HG02981 (cell line): ENCODE results near the gene CLCA4.

Experiments
- ATAC-seq: cut with Tn5 transposase; IDR thresholded peaks from one replicate; pipeline ENCODE4 v1.9.1; 2021; ENCODE audit warnings: mild to moderate bottlenecking, moderate library complexity; ENCODE audit not compliant: unreplicated experiment

Gene CLCA4

DNA sequence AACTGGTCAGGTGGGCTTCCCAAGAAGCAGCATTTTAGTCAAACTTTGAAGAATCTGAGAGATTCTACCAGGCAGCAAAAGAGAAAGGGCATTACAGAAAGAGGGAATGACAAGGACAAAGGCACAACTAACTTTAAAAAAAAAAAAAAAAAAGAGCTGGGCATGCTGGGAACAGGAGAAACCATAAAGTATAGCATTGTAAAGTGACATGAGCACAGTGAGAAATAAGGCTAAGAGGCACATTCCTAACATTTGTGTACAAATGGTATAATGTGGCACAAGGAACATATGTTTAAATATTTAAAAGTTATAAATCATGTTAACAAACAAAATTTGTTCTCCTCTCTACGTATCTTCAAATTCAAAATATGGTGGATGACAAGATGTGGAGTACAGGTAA lies 69.6 kb downstream of the CLCA4 start:
- no peak for ATAC-seq

DNA sequence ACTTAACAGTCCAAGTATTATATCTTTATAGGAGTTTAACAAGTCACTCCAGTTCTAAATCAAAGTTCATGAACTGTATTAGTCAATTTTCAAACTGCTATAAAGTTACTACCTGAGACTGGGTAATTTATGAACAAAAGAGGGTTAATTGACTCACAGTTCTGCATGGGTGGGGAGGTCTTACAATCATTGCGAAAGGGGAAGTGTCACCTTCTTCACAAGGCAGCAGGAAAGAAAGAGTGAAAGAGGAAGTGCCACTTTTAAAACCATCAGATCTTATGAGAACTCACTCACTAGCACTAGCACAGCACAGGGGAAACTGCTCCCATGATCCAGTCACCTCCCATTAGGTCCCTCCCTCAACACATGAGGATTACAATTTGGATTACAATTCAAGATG lies 70.0 kb downstream of the CLCA4 start:
- peak; percentile 100 for ATAC-seq

DNA sequence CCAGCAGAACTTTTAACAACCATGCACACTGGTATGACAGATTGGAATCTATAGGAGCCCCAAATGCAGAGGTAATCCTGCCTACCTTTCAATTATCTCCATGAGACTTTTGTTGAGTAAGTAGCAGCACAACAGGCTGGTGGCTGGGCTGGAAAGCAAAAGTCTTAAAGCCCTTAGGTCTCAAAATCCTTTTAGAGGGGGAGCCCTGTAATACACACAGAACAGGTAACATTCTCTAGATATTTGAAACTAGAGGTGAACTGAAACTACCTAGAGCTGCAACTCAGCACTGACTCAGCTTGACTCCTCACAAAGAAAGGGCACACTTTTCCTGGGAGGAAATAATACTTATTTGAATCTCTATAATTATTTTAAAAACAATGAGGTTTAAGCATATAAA lies 71.5 kb downstream of the CLCA4 start:
- ATAC-seq, result no peak

DNA sequence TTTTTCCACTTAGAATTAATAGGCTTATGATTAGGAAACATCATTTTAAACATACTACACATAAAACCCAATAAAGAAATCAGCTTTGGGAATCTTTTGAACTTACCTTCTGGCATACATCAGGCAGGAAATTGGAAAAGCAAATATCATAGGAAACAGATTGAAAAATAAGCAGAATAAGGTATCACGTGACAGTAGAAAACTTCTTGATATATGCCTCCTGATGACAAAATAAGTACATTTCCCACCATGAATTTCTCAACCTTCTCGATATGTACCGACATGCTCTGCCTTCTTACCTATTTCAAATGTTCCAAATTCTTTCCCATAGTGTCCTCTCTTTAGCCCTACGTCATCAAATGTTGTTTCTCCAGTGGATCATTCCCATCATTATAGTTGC lies 72.4 kb downstream of the CLCA4 start:
- no peak for ATAC-seq

DNA sequence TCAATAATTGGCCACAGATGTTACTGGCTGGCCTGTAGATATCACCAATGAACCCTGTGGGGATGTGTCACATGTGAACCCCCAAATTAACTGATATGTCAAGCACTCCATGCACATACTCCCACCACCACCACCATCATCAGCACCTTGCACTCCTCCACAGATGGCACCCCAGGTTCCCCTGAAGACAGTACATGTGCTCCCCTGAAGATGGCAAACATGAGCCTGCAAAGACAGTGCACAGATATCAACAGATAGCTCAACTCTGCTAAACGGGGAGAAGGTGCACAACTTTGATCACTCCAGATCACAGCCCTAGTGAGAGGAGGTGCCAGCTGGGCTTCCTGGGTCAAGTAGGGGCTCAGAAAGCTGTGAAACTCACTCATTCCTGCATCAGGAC lies 74.4 kb downstream of the CLCA4 start:
- ATAC-seq, result no peak
